ENCODE measurements around the gene WWC1.

- TF ChIP-seq, protein P1, sequence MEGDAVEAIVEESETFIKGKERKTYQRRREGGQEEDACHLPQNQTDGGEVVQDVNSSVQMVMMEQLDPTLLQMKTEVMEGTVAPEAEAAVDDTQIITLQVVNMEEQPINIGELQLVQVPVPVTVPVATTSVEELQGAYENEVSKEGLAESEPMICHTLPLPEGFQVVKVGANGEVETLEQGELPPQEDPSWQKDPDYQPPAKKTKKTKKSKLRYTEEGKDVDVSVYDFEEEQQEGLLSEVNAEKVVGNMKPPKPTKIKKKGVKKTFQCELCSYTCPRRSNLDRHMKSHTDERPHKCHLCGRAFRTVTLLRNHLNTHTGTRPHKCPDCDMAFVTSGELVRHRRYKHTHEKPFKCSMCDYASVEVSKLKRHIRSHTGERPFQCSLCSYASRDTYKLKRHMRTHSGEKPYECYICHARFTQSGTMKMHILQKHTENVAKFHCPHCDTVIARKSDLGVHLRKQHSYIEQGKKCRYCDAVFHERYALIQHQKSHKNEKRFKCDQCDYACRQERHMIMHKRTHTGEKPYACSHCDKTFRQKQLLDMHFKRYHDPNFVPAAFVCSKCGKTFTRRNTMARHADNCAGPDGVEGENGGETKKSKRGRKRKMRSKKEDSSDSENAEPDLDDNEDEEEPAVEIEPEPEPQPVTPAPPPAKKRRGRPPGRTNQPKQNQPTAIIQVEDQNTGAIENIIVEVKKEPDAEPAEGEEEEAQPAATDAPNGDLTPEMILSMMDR (IDR thresholded peaks at IDR 0.05; ENCODE audit: insufficient read depth, low read depth, low read length), result no peak
- no peak for TF ChIP-seq EZH2 (IDR thresholded peaks at IDR 0.05; ENCODE audit: insufficient read depth, low read length)
These were observed 135.4 kb downstream of the WWC1 start for GRCh38 chr5:168426864-168427172.
